PC-3 (cell line): ENCODE data around the gene ATAD3B. TPM values are rescaled to one million over a fixed set of nuclear protein-coding genes. Genes with fewer than 3 reads are reported as not detected.
"Not testable (repeated sequence)": the region's sequence is repeated elsewhere in the genome, so short reads cannot be mapped to it uniquely, and the experiment has no call there.

Source experiments
- ATAC-seq: fragments of 200-7000 bp; cut with Tn5 transposase; 2 replicates; pipeline ENCODE4 v1.9.1; 2020; ENCODE audit warnings: mild to moderate bottlenecking, moderate library complexity
- BruUV-seq: library from RNA; stranded (reverse); fragments of 400-500 nt; replicated peaks from 2 replicates; lab custom pipeline; 2021; lab: Mats Ljungman, UMichigan
- CTCF ChIA-PET: fragments of 300-600 bp; sonication (Branson Sonifier 250); formaldehyde crosslinking; loops from one replicate; lab custom pipeline; 2022; ENCODE audit warnings: antibody characterized with exemption; lab: Charles Lee
- POLR2A ChIA-PET: fragments of 300-600 bp; sonication (Branson Sonifier 250); formaldehyde crosslinking; loops from one replicate; lab custom pipeline; 2022; ENCODE audit warnings: antibody characterized with exemption; ENCODE audit not compliant: unreplicated experiment; lab: Charles Lee
- DNase-seq: peaks from one replicate; pipeline ENCODE4 v3.0.0-alpha.2; 2015
- H2AFZ ChIP-seq: fragments of 300-600 bp; sonication (generic); 2 replicates; pipeline ENCODE4 v1.6.0; 2016; ENCODE audit warnings: antibody characterized with exemption, low read length
- H3F3A ChIP-seq: fragments of 300-600 bp; sonication (generic); one replicate; pipeline ENCODE4 v1.6.0; 2017; ENCODE audit warnings: antibody characterized with exemption, low read length, control low read depth, mild to moderate bottlenecking; ENCODE audit not compliant: unreplicated experiment
- H3K27ac ChIP-seq: fragments of 300-600 bp; sonication (generic); 2 replicates; pipeline ENCODE4 v1.5.1; 2016; ENCODE audit warnings: mild to moderate bottlenecking, low read length
- H3K27me3 ChIP-seq: fragments of 300-600 bp; sonication (generic); 2 replicates; pipeline ENCODE4 v1.6.1; 2016; ENCODE audit warnings: low read length, mixed read lengths
- H3K36me3 ChIP-seq: fragments of 300-600 bp; sonication (generic); 2 replicates; pipeline ENCODE4 v1.6.1; 2016; ENCODE audit warnings: low read depth, mixed run types, low read length, mixed read lengths
- H3K4me1 ChIP-seq: fragments of 300-600 bp; sonication (generic); 2 replicates; pipeline ENCODE4 v1.5.1; 2016; ENCODE audit warnings: low read length; ENCODE audit not compliant: insufficient read depth
- H3K4me2 ChIP-seq: fragments of 300-600 bp; sonication (generic); 2 replicates; pipeline ENCODE4 v1.6.0; 2016; ENCODE audit warnings: low read length
- H3K4me3 ChIP-seq: fragments of 300-600 bp; sonication (generic); 2 replicates; pipeline ENCODE4 v1.5.1; 2016; ENCODE audit warnings: mild to moderate bottlenecking, low read length, mixed read lengths
- H3K79me2 ChIP-seq: fragments of 300-600 bp; sonication (generic); 2 replicates; pipeline ENCODE4 v1.6.1; 2017; ENCODE audit warnings: low read length, mixed read lengths
- H3K9ac ChIP-seq: fragments of 300-600 bp; sonication (generic); 2 replicates; pipeline ENCODE4 v1.6.0; 2016; ENCODE audit warnings: mild to moderate bottlenecking, low read length
- H3K9me2 ChIP-seq: fragments of 300-600 bp; sonication (generic); replicated peaks from 2 replicates; pipeline ENCODE4 v1.6.1; 2016; ENCODE audit warnings: mixed run types, low read length, mixed read lengths
- H3K9me3 ChIP-seq: fragments of 300-600 bp; sonication (generic); 2 replicates; pipeline ENCODE4 v1.6.1; 2016; ENCODE audit warnings: low read length, mixed read lengths
- H4K20me1 ChIP-seq: fragments of 300-600 bp; sonication (generic); 2 replicates; pipeline ENCODE4 v1.6.1; 2016; ENCODE audit warnings: low read length, mixed read lengths
- CTCF ChIP-seq: fragments of 300-600 bp; sonication (generic); conservative IDR thresholded peaks from 2 replicates; pipeline ENCODE4 v1.5.1; 2017; ENCODE audit warnings: antibody characterized with exemption, low read depth, mild to moderate bottlenecking, low read length
- EZH2 ChIP-seq: fragments of 300-600 bp; sonication (generic); IDR thresholded peaks from one replicate; pipeline ENCODE4 v1.6.1; 2017; ENCODE audit warnings: antibody characterized with exemption, mild to moderate bottlenecking, low read length; ENCODE audit not compliant: unreplicated experiment
- EZH2phosphoT487 ChIP-seq: fragments of 300-600 bp; sonication (generic); IDR thresholded peaks from 2 replicates; pipeline ENCODE4 v1.6.1; 2018; ENCODE audit warnings: mild to moderate bottlenecking, antibody characterized with exemption, low read length, borderline replicate concordance
- intact Hi-C: fragments of 100-400 bp; cut with micrococcal nuclease; formaldehyde crosslinking; loops from 2 replicates; pipeline ENCODE4 v1.9.0; 2023
- total RNA-seq: library from RNA; depleted of rRNA; stranded (reverse); fragments of >200 nt; gene quantifications from 2 replicates; pipeline ENCODE4 v1.2.3, GENCODE V29; 2014

Gene ATAD3B
- total RNA-seq, 1 experiment from 2014 or later: 140 TPM

GRCh38 chr1:1521331-1521730 is 49.8 kb downstream of the ATAD3B start:
- H4K20me1 ChIP-seq: no peaks in the 10 kb centered on the region
- H3K9me2 ChIP-seq: no peaks in the 10 kb centered on the region
- H3K9me3 ChIP-seq: no peaks in the 10 kb centered on the region
- H3K27ac ChIP-seq: no peak overlapping the region
- no peak overlapping the region for H2AFZ ChIP-seq
- no peak for TF ChIP-seq EZH2
- TF ChIP-seq EZH2phosphoT487: no peak
- no peak for TF ChIP-seq CTCF
- no peaks in the 10 kb centered on the region for H3K4me1 ChIP-seq
- ATAC-seq: no peak
- no peak overlapping the region for H3K9ac ChIP-seq
- BruUV-seq: no TSS peak
- no peak overlapping the region for H3K4me3 ChIP-seq
- H3K36me3 ChIP-seq: peaks cover 38% of the 10 kb centered on the region
- intact Hi-C loops: no loop called here
- ChIA-PET CTCF (no interaction called here), POLR2A (no interaction called here)
- H3K4me2 ChIP-seq: no peak overlapping the region
- no peaks in the 10 kb centered on the region for H3K27me3 ChIP-seq
- H3K79me2 ChIP-seq: peaks cover 4% of the 10 kb centered on the region; the same call in 1 of the 2 replicates
- no peak for DNase-seq
- no peaks in the 10 kb centered on the region for H3F3A ChIP-seq

- H3F3A ChIP-seq, H4K20me1 ChIP-seq, H3K27me3 ChIP-seq, H3K27ac ChIP-seq, BruUV-seq, H3K9me2 ChIP-seq, H3K4me1 ChIP-seq, H3K9me3 ChIP-seq, H3K4me3 ChIP-seq, H2AFZ ChIP-seq, DNase-seq, H3K4me2 ChIP-seq, POLR2A ChIA-PET, H3K79me2 ChIP-seq, H3K9ac ChIP-seq, CTCF ChIA-PET, intact Hi-C loops, ATAC-seq: not testable (repeated sequence)
- H3K36me3 ChIP-seq: peaks cover 39% of the 10 kb centered on the region
Observed at GRCh38 chr1:1522536-1522935, 51.0 kb downstream of the ATAD3B start.

GRCh38 chr1:1523226-1523625 is 51.7 kb downstream of the ATAD3B start:
- H3K27ac ChIP-seq, H4K20me1 ChIP-seq, H3K4me2 ChIP-seq, CTCF ChIA-PET, H3K9me3 ChIP-seq, H3K79me2 ChIP-seq, ATAC-seq, H3K4me1 ChIP-seq, DNase-seq, intact Hi-C loops, H3K9ac ChIP-seq, H3K9me2 ChIP-seq, BruUV-seq, H3F3A ChIP-seq, H3K4me3 ChIP-seq, H2AFZ ChIP-seq, H3K27me3 ChIP-seq, POLR2A ChIA-PET: not testable (repeated sequence)
- peaks cover 40% of the 10 kb centered on the region for H3K36me3 ChIP-seq

GRCh38 chr1:1523651-1524050 is 52.1 kb downstream of the ATAD3B start:
- H3K4me3 ChIP-seq, intact Hi-C loops, ATAC-seq, BruUV-seq, H3K4me2 ChIP-seq, H3K27ac ChIP-seq, POLR2A ChIA-PET, H2AFZ ChIP-seq, H3K9ac ChIP-seq, DNase-seq, H4K20me1 ChIP-seq, H3K9me3 ChIP-seq, H3K4me1 ChIP-seq, CTCF ChIA-PET, H3K27me3 ChIP-seq, H3K79me2 ChIP-seq, H3F3A ChIP-seq, H3K9me2 ChIP-seq: not testable (repeated sequence)
- H3K36me3 ChIP-seq: peaks cover 43% of the 10 kb centered on the region

GRCh38 chr1:1524750-1525383 is 53.3 kb downstream of the ATAD3B start:
- H3K4me1 ChIP-seq, H3K4me2 ChIP-seq, DNase-seq, ATAC-seq, H3K9me2 ChIP-seq, H3F3A ChIP-seq, POLR2A ChIA-PET, H3K79me2 ChIP-seq, H3K9ac ChIP-seq, H3K27me3 ChIP-seq, intact Hi-C loops, BruUV-seq, H3K27ac ChIP-seq, H2AFZ ChIP-seq, H3K4me3 ChIP-seq, H3K9me3 ChIP-seq, H4K20me1 ChIP-seq: not testable (repeated sequence)
- H3K36me3 ChIP-seq: peaks cover 54% of the 10 kb centered on the region
- CTCF ChIA-PET: interaction anchor here (0.6 kb wide), 1 partner anchor 300 kb away, joined by 5 read pairs; no protein-coding TSS in a partner anchor

- H3K27ac ChIP-seq, H3K9ac ChIP-seq, H3K4me1 ChIP-seq, H3K4me2 ChIP-seq, intact Hi-C loops, H3K27me3 ChIP-seq, H4K20me1 ChIP-seq, POLR2A ChIA-PET, H3F3A ChIP-seq, H3K4me3 ChIP-seq, H2AFZ ChIP-seq, H3K9me2 ChIP-seq, ATAC-seq, H3K79me2 ChIP-seq, H3K9me3 ChIP-seq, DNase-seq, BruUV-seq, CTCF ChIA-PET: not testable (repeated sequence)
- peaks cover 59% of the 10 kb centered on the region for H3K36me3 ChIP-seq
Observed at GRCh38 chr1:1526476-1526875, 54.9 kb downstream of the ATAD3B start.
